ENCODE measurements around the gene ZBTB2. TPM values are rescaled to one million over a fixed set of nuclear protein-coding genes. Genes with fewer than 3 reads are reported as not detected.

The ZBTB2 gene, protein sequence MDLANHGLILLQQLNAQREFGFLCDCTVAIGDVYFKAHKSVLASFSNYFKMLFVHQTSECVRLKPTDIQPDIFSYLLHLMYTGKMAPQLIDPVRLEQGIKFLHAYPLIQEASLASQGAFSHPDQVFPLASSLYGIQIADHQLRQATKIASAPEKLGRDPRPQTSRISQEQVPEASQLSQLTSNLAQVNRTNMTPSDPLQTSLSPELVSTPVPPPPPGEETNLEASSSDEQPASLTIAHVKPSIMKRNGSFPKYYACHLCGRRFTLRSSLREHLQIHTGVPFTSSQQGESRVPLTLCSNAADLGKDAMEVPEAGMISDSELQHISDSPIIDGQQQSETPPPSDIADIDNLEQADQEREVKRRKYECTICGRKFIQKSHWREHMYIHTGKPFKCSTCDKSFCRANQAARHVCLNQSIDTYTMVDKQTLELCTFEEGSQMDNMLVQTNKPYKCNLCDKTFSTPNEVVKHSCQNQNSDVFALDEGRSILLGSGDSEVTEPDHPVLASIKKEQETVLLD
- polyA plus RNA-seq (2011; rRNA removed) (14.5 and 14.7 TPM in 2 replicates), polyA minus RNA-seq (2011; rRNA and poly(A)+ RNA removed) (11.3 and 18.7 TPM in 2 replicates)

DNA sequence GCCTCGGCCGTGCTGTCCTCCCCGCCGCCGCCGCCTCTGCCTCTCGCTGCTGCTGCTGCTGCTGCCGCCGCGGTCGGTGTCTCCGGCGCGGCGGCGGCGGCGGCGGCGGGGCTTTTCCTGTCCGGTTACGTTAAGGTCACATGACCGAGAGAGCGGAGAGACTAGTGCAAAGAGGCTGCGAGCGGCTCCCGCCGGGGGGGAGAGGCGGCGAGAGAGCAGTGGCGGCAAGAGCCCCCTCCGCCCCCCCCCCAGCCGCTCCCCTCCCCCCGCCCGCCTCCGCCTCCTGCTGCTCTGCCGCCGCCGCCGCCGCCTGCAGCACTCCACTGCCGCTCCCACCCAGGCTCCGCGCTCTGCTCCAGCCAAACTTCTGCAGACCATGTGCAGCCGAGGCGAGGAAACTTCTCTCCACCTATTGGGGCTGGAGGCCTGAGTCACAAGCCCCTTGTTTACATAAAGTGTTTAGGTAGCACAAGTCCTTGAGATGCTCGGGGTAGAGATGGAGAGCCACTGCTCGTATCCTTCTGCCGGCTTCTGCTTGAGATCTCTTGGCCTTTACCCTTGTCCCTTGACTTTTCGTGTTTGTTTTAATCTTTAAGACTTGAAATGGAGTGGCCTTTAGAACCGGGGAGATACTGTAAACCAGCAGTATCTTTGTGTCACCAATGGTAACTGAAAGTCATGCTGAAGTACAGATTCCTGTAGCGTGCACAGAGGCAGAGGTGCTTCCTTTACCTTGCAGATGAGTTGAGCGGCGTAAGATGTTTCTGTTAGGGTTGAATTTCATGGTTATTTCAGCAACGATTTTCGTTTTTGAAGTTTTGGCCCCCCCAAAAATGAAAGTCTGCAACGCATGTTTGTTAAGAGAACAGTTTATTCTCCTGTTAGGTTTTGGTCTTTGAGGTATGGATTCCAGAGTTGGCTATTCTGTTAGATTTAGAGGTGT lies at the start of gene ZBTB2:
ZBTB2 (minus strand) TSS at position 89 of the 943 bp plus-strand sequence. CDS start 17,922 bp downstream, outside the sequence.
- POLR2A ChIA-PET: no interaction called here
- TF ChIP-seq, protein P1, sequence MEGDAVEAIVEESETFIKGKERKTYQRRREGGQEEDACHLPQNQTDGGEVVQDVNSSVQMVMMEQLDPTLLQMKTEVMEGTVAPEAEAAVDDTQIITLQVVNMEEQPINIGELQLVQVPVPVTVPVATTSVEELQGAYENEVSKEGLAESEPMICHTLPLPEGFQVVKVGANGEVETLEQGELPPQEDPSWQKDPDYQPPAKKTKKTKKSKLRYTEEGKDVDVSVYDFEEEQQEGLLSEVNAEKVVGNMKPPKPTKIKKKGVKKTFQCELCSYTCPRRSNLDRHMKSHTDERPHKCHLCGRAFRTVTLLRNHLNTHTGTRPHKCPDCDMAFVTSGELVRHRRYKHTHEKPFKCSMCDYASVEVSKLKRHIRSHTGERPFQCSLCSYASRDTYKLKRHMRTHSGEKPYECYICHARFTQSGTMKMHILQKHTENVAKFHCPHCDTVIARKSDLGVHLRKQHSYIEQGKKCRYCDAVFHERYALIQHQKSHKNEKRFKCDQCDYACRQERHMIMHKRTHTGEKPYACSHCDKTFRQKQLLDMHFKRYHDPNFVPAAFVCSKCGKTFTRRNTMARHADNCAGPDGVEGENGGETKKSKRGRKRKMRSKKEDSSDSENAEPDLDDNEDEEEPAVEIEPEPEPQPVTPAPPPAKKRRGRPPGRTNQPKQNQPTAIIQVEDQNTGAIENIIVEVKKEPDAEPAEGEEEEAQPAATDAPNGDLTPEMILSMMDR (IDR thresholded peaks at IDR 0.05; ENCODE audit: insufficient read depth, low read depth, low read length): no peak
- CTCF ChIA-PET: interaction anchor here (1.8 kb wide), 1 partner anchor 15 kb away, joined by 12 read pairs; no protein-coding TSS in a partner anchor

DNA sequence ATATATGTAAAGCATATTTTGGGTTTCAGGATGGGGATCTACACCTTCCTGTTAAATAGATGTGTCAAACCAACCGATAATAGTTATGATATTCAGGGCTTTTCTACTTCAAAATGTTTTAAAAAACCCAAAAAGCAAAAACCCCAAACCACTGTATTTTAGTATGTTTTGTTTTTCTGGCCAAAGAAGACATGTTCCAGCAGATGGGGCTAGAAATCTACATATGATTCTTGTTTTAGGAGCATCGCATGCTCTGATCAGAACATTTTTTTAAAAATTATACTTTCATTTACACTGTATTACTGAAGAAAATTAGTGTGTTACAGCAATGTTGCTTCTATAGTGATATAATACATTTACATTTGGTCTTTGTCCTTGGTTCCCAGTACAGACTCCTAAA lies 49.6 kb upstream of the ZBTB2 start:
- no peak for DNase-seq (ENCODE audit: low read depth)
- H3K36me3 ChIP-seq (ENCODE audit: control insufficient read depth, insufficient read depth, low read length): peaks cover 2% of the 10 kb centered on the region
- POLR2A ChIA-PET: no interaction called here
- H3K4me3 ChIP-seq (ENCODE audit: low read depth, low read length): no peak overlapping the region
- CTCF ChIA-PET: interaction anchor here (0.6 to 1.8 kb wide), 11 partner anchors 11 to 684 kb away, joined by 3 to 11 read pairs (median 5); no protein-coding TSS in a partner anchor
- no peaks in the 10 kb centered on the region for H3K27me3 ChIP-seq (ENCODE audit: control insufficient read depth, insufficient read depth, low read length)
- TF ChIP-seq, protein P1 (IDR thresholded peaks at IDR 0.05; ENCODE audit: insufficient read depth, low read depth, low read length): peak; percentile 47

More for the DNA sequence above, at the start of gene ZBTB2:
- DNase-seq (ENCODE audit: low read depth): peak; percentile 30
- H3K36me3 ChIP-seq (ENCODE audit: control insufficient read depth, insufficient read depth, low read length): no peaks in the 10 kb centered on the region
- H3K27me3 ChIP-seq (ENCODE audit: control insufficient read depth, insufficient read depth, low read length): no peaks in the 10 kb centered on the region
- H3K4me3 ChIP-seq (ENCODE audit: low read depth, low read length): peak within 1 kb of the TSS; percentile 73

DNA sequence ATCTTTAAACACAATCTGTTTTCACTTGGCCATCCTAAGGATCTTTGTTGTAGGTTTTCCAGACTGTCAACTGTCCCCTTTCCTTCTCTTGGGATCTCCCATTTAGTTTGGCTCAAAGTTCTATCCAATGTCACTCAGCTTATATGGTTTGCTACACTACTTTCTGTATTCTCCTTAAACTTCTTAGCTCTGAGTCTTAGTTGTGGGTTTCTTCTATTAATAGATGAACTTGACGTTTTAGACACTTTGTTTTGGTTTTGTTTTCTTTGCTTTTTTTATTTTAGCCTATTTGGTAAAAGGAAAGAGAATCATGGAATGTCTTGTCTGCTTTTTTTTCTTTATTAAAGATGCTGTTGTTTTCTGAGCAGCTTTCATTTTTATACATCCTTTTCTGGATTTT lies 49.1 kb upstream of the ZBTB2 start:
- no peaks in the 10 kb centered on the region for H3K27me3 ChIP-seq (ENCODE audit: control insufficient read depth, insufficient read depth, low read length)
- peaks cover 2% of the 10 kb centered on the region for H3K36me3 ChIP-seq (ENCODE audit: control insufficient read depth, insufficient read depth, low read length)
- no peak overlapping the region for H3K4me3 ChIP-seq (ENCODE audit: low read depth, low read length)
- CTCF ChIA-PET: interaction anchor here (0.6 to 1.8 kb wide), 7 partner anchors 22 to 684 kb away, joined by 3 to 11 read pairs (median 4); no protein-coding TSS in a partner anchor
- POLR2A ChIA-PET: interaction anchor here (0.6 kb wide), 1 partner anchor 44 kb away, joined by 6 read pairs; no protein-coding TSS in a partner anchor
- DNase-seq (ENCODE audit: low read depth): no peak
- TF ChIP-seq, protein P1 (IDR thresholded peaks at IDR 0.05; ENCODE audit: insufficient read depth, low read depth, low read length): no peak

DNA sequence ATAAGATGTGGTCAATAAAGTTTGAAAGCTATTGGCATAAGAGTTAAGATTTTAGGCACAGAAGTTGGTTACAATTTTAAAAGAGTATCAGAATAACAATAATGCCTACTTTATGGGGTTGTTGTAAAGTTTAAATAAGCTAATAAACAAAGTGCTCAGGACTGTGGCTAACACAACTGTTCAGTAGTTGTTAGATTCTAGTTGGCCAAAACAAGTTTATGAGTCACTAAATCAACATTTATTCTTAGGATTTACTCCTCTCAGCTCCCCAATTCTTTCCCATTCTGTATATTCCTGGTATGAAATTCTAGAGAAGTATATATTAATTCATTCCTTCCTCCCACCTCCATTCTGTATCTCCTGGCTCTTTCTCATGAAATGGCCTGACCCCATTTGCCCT lies 46.0 kb upstream of the ZBTB2 start:
- no peak for DNase-seq (ENCODE audit: low read depth)
- ChIA-PET CTCF (interaction anchor here (0.7 to 1.9 kb wide), 5 partner anchors 21 to 318 kb away, joined by 3 to 5 read pairs (median 3); no protein-coding TSS in a partner anchor), POLR2A (no interaction called here)

More for the DNA sequence above, 46.0 kb upstream of the ZBTB2 start:
- H3K27me3 ChIP-seq (ENCODE audit: control insufficient read depth, insufficient read depth, low read length): no peaks in the 10 kb centered on the region
- TF ChIP-seq, protein P1 (IDR thresholded peaks at IDR 0.05; ENCODE audit: insufficient read depth, low read depth, low read length): no peak
- peaks cover 1% of the 10 kb centered on the region; the same call in 1 of the 2 replicates for H3K36me3 ChIP-seq (ENCODE audit: control insufficient read depth, insufficient read depth, low read length)
- no peak overlapping the region for H3K4me3 ChIP-seq (ENCODE audit: low read depth, low read length)

All from BJ (cell line).